ENCODE results near the gene PRSS53.

DNA sequence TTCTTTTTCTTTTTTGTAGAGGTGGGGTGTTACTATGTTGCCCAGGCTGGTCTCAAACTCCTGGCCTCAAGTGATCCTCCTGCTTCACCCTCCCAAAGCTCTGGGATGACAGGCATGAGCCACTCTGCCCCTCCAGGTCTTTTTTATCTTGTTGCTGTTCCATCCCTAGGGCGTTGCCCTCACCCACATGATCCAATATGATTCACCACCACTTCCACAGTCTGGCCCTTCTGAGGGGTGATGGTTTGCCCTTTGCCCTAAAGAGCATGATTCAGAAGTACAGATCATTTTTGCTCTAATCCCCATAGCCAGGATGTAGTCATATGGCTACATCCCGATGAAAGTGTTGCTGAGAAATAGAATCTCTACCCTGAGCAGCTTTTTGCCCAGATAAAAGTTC, 36.6 kb downstream of the PRSS53 start:
- TF ChIP-seq, protein P1, sequence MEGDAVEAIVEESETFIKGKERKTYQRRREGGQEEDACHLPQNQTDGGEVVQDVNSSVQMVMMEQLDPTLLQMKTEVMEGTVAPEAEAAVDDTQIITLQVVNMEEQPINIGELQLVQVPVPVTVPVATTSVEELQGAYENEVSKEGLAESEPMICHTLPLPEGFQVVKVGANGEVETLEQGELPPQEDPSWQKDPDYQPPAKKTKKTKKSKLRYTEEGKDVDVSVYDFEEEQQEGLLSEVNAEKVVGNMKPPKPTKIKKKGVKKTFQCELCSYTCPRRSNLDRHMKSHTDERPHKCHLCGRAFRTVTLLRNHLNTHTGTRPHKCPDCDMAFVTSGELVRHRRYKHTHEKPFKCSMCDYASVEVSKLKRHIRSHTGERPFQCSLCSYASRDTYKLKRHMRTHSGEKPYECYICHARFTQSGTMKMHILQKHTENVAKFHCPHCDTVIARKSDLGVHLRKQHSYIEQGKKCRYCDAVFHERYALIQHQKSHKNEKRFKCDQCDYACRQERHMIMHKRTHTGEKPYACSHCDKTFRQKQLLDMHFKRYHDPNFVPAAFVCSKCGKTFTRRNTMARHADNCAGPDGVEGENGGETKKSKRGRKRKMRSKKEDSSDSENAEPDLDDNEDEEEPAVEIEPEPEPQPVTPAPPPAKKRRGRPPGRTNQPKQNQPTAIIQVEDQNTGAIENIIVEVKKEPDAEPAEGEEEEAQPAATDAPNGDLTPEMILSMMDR (conservative IDR thresholded peaks at IDR 0.05; ENCODE audit: low read length): no peak
- no peak for TF ChIP-seq EZH2phosphoT487 (IDR thresholded peaks at IDR 0.05; ENCODE audit: borderline replicate concordance, low read depth, low read length)
